Adrenal gland (tissue), 5 donors: ENCODE measurements around the gene RRAD.

Experiments
- CTCF ChIP-seq, 6 experiments: fragments of 450-650 bp in 4 of 6; fragments of 200-600 bp in 2 of 6; sonication (generic) in 1 of 6; IDR thresholded peaks; 1 replicate in 5 of 6; 2 replicates in 1 of 6; pipeline versions ENCODE4 v1.5.1 to v1.8.0; 2016 to 2021; ENCODE audit warnings: antibody characterized with exemption in 6 of 6, mild to moderate bottlenecking in 2 of 6, moderate library complexity in 1 of 6
- POLR2A ChIP-seq, 2 donors: fragments of 450-650 bp; IDR thresholded peaks; one replicate each; pipeline ENCODE4 v1.6.1; 2017; ENCODE audit warnings: antibody characterized with exemption in 2 of 2, mild to moderate bottlenecking in 2 of 2, moderate library complexity in 1 of 2
- donor health status: DM: no; HTN: no; CAD: no.

GRCh38 chr16:66934138-66934838, 9.0 kb upstream of the RRAD start, which contains the start of gene CIAO2B:
- TF ChIP-seq CTCF (IDR thresholded peaks at IDR 0.05) (no peak), POLR2A (IDR thresholded peaks at IDR 0.05) (peak; percentile 78 to 93)
